Epithelial cell of esophagus (primary cell): Measurements from ENCODE around the gene BCAR3.

Experiments used
- DNase-seq: peaks from one replicate; pipeline ENCODE4 v3.0.0; 2010; ENCODE audit warnings: low read depth
- H3K4me3 ChIP-seq: 2 replicates; pipeline ENCODE4 v1.5.1; 2011; ENCODE audit warnings: mild to moderate bottlenecking, low read length, control low read depth
- TF ChIP-seq, protein P1 (sequence below): IDR thresholded peaks from 2 replicates; pipeline ENCODE4 v1.5.1; 2011; ENCODE audit warnings: low read depth, mild to moderate bottlenecking, low read length, control low read depth, inconsistent platforms; ENCODE audit not compliant: insufficient read depth; ENCODE audit errors: missing control alignments

Gene BCAR3

GRCh38 chr1:93707956-93708355, 26.3 kb upstream of the BCAR3 start:
- TF ChIP-seq, protein P1, sequence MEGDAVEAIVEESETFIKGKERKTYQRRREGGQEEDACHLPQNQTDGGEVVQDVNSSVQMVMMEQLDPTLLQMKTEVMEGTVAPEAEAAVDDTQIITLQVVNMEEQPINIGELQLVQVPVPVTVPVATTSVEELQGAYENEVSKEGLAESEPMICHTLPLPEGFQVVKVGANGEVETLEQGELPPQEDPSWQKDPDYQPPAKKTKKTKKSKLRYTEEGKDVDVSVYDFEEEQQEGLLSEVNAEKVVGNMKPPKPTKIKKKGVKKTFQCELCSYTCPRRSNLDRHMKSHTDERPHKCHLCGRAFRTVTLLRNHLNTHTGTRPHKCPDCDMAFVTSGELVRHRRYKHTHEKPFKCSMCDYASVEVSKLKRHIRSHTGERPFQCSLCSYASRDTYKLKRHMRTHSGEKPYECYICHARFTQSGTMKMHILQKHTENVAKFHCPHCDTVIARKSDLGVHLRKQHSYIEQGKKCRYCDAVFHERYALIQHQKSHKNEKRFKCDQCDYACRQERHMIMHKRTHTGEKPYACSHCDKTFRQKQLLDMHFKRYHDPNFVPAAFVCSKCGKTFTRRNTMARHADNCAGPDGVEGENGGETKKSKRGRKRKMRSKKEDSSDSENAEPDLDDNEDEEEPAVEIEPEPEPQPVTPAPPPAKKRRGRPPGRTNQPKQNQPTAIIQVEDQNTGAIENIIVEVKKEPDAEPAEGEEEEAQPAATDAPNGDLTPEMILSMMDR = no peak
- DNase-seq = peak; percentile 31
- H3K4me3 ChIP-seq = no peak overlapping the region

GRCh38 chr1:93705892-93706500, 24.4 kb upstream of the BCAR3 start:
- H3K4me3 ChIP-seq = no peak overlapping the region
- DNase-seq = peak; percentile 69
- TF ChIP-seq, protein P1 = no peak

DNA sequence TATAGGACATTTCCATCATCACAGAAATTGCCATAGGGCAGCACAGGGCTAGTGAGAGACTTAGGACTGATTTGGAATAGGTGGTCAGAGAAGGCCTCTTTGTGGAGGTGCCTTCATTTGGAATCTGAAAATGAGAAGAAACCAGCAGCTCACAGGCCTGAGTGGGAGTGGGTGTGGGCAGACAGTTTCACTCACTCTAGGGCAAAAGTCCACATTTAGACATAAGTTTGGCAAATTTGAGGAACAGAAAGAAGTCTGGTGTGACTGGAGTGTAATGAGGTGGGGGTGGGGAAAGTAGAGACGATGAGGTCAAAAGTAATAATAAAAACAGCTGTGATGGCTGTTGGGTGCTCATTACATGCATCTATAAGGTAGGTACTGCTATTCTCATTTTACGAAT, 22.4 kb upstream of the BCAR3 start:
- no peak for DNase-seq
- no peak overlapping the region for H3K4me3 ChIP-seq
- TF ChIP-seq, protein P1 = no peak

GRCh38 chr1:93703643-93704042, 22.0 kb upstream of the BCAR3 start:
- TF ChIP-seq, protein P1 = no peak
- H3K4me3 ChIP-seq = no peak overlapping the region
- peak; percentile 83 for DNase-seq

GRCh38 chr1:93702828-93703183, 21.2 kb upstream of the BCAR3 start:
- peak; percentile 16 for DNase-seq

DNA sequence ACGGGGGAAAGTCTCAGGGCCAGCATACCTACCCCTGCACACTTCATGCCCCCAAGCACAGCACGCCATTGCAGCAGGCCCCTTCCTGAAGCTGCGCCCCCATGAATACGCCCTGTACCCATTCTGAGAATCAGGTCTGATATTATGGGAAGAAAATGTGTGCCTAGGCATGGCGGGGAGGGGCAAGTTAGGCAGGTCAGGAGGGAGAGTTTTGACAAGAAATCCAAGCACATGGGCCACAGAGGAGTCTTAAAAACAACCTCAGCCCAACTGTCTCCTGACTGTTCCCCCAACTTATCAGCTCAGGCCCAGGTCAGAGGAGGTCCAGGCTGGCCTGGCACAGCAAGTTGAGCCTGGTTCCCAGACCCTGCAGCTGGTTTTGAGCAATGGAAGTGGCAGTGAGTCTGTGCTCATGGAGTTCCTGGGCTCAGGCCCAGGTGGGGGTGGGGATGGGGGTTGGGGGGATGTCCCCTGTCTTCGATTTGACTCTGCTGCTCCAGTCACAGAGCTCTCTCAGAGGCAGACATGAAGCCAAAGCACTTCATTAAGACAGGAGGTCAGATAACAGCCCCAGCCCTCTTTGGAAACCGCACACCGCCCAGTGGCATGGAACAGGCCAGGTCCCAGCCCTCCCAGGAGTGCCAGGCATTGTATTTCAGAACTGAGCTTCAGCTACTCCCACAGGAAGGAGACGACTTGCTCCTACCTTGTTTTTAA, 20.6 kb upstream of the BCAR3 start:
- TF ChIP-seq, protein P1 = no peak
- peak; percentile 20 for DNase-seq
- H3K4me3 ChIP-seq = no peak overlapping the region

More at GRCh38 chr1:93702828-93703183, 21.2 kb upstream of the BCAR3 start:
- H3K4me3 ChIP-seq = no peak overlapping the region
- TF ChIP-seq, protein P1 = no peak
